GM12875 (cell line): ENCODE data around the gene CFTR.

Source experiments
- H3K4me3 ChIP-seq: one replicate; pipeline ENCODE4 v1.5.1; 2011; ENCODE audit warnings: low read depth, low read length, control low read depth
- TF ChIP-seq, protein P1 (sequence below): IDR thresholded peaks from 2 replicates; pipeline ENCODE4 v1.5.1; 2011; ENCODE audit warnings: low read depth, mild to moderate bottlenecking, control low read depth, inconsistent platforms, low read length, moderate library complexity, borderline replicate concordance; ENCODE audit not compliant: insufficient read depth

CFTR gene

DNA sequence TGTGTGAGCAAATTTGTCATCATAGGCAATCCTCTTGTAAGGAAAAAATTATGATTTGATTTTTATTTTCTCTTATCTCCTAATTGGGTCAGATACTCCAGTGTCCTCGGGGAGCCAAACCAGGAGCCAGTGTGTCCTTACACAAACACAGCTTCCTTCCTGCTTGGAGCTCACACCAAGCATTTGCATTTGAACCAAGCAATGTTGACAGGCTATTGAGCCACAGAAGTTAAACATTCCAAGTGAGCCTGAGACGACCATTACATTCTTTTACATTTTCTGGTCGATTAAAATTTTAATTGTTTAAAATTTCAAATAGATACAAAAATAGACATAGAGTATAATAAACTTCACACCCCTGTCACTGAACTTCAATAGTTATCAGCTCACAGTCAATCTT lies 194.8 kb downstream of the CFTR start:
- TF ChIP-seq, protein P1, sequence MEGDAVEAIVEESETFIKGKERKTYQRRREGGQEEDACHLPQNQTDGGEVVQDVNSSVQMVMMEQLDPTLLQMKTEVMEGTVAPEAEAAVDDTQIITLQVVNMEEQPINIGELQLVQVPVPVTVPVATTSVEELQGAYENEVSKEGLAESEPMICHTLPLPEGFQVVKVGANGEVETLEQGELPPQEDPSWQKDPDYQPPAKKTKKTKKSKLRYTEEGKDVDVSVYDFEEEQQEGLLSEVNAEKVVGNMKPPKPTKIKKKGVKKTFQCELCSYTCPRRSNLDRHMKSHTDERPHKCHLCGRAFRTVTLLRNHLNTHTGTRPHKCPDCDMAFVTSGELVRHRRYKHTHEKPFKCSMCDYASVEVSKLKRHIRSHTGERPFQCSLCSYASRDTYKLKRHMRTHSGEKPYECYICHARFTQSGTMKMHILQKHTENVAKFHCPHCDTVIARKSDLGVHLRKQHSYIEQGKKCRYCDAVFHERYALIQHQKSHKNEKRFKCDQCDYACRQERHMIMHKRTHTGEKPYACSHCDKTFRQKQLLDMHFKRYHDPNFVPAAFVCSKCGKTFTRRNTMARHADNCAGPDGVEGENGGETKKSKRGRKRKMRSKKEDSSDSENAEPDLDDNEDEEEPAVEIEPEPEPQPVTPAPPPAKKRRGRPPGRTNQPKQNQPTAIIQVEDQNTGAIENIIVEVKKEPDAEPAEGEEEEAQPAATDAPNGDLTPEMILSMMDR = no peak
- H3K4me3 ChIP-seq = no peak overlapping the region

DNA sequence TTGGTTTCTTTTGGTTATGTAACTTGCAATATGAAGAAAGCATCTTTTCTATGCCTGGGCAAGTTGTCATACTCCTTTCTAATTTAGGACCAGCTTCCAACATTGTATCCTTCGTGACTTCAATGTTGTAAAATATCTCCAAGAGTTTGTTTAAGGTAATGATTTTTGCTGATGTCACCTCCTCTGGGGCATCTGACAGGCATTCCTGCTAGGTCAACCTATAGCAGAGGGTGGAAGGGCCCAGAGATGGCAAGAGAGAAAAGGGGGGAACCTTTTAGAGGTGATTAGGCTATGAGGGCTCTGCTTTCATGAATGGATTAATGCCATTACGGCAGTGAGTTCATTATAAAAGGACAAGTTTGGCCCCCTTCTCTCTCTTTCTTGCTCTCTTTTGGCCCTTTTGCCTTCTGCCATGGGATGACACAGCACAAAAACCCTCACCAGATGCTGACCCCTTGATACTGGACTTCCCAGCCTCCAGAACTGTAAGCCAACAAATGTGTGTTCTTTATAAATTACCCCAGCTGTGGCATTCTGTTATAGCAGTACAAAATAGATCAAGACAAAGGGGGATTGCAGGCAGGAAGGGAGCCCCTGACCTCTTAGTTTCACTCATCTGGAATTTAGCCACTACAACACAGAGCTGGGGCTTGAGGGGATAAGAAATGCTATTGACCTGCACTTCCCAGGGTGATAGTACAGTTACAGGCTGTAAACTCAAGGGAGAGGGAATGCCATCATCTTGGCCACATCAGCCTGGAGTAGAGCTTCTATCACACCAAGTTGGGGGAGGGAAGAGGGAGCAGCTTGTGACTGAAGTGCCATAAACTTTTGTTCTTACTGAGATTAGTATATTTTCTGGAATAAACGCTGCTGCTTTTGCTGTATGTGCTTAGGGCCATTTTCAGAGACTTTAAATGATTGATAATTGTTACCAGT lies 195.9 kb downstream of the CFTR start:
- TF ChIP-seq, protein P1 = no peak
- H3K4me3 ChIP-seq = no peak overlapping the region

DNA sequence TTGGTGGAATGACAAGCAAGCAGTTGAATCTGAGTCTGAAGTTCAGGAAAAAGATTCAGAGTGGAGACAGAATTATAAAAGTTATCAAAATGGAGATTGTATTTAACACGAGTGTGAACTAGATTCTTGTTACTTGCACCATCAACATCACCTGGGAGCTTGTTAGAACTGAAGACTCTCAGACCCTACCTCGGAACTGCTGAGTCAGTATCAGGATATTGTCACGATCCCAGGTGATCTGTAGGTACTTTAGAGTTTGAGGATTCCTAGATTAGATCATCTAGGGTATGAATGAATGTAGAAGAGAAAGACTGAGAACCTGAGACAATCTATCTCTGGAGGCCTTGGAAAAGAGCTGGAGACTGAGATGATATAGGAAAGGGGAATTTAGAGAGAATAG lies 199.3 kb downstream of the CFTR start:
- TF ChIP-seq, protein P1 = no peak
- H3K4me3 ChIP-seq = no peak overlapping the region

DNA sequence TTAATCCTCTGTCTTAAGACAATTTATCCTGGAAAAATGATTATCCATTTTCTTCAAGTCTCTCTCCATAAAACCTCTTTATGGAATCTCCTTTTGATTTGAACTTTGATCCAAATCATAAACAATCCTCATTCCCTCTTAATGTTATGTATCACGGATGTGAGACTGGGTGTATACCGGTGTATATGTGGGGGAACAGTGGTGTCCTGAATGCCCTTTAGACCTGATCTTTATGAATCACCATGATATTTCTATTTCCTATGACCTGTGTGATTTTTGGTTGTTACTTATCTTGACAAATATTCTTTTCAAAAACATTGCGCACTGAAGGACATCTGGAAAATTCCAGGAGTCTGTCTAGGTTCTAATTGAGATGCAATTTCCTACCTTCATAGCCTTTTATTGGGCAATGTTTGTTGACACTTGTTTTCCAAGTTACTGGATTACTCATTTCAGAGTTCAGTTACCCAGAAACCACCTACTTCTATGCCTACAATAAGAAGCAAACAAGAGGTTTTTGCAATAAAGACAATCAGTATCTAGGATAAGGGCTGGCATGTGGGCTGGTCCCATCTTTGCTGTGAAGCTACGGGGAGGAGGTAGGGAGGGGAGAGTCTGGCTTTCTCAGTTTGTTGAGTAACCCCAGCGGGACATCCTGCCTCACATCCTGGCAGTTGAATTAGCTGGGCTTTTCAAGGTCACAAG lies 203.0 kb downstream of the CFTR start:
- no peak overlapping the region for H3K4me3 ChIP-seq
- TF ChIP-seq, protein P1 = no peak

DNA sequence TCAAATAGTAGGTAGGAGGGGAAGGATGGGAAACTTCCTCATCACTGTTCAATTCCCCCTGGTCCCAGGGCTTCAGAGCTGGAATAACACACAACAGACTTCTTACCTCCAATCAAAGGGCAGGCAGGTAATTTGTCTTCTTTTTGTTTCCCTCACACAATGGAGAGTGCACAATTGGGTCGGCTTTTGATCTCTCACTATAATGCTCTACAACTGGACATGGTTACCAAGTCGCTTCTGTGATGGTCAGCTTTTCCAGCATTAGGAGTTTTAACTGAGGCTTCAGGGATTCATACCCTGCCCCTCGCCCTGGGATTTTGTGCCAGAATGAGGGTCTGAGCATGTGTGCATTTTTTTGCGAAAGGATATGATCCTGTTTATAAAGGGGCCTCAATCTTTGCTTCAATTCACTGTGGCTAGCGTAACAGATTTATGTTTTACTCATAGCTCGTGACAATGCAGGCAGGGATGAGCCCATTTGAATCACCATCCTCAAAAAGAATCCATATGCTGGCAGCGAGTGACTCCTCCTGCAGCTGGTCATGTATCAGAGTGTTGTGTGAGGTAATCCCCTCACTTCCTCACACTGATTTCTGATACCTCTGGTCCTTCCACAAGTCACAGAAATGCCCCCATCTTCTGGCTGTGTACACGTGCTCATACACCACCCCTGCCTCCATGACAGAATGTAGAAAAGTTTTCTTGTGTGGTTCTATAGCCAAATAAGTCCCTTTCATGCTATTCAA lies 203.8 kb downstream of the CFTR start:
- H3K4me3 ChIP-seq = no peak overlapping the region
- TF ChIP-seq, protein P1 = no peak

DNA sequence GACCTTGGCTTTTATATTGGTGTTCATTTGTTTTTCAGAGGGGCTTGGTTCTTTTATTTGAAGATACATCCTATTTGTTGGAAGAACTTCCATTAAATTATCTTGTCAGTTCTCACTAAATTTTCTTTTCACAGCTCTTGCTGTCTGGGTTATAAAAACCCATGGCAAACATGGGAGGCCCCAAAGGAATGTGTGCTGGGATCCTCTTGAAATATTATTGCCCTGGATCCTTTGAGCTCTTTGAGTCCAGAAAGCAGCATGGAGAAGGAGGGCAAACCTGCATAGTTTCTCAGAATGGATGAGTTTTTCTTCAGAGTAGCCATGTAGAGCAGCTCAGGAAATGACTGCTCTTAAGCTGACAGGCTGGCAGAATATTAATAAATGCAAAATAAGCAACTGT lies 206.0 kb downstream of the CFTR start:
- TF ChIP-seq, protein P1 = no peak
- no peak overlapping the region for H3K4me3 ChIP-seq
